ENCODE measurements around the gene FRS2. TPM values are rescaled to one million over a fixed set of nuclear protein-coding genes. Genes with fewer than 3 reads are reported as not detected.

FRS2 gene
- total and polyA plus RNA-seq, 2 of the 4 experiments (the other 2 are of a cell fraction): 12.4 to 58.3 TPM

- no peaks in the 10 kb centered on the region; the same call in 1 of the 2 replicates for H3K9me3 ChIP-seq (ENCODE audit: control insufficient read depth, insufficient read depth, low read length)
- no peak overlapping the region for H4K5ac ChIP-seq (ENCODE audit: low read depth, low read length)
- H2BK5ac ChIP-seq (ENCODE audit: low read depth, low read length, poor library complexity, severe bottlenecking): no peak overlapping the region
- POLR2A ChIA-PET (ENCODE audit: unreplicated experiment): no interaction called here
- H2AFZ ChIP-seq (replicated peaks; ENCODE audit: low read length, poor library complexity): no peak overlapping the region
- H3K4me1 ChIP-seq (ENCODE audit: control insufficient read depth, insufficient read depth, low read length): peaks cover 14% of the 10 kb centered on the region
- no peak overlapping the region for H3K4ac ChIP-seq (ENCODE audit: low read depth, low read length)
- no peak overlapping the region for H3K56ac ChIP-seq (ENCODE audit: extremely low read depth, insufficient read depth, low read length)
- no peak for DNase-seq
- H3K4me3 ChIP-seq (ENCODE audit: insufficient read depth, low read depth, low read length): no peak overlapping the region
- no peak overlapping the region for H3K18ac ChIP-seq (ENCODE audit: low read depth, low read length)
- H4K91ac ChIP-seq (ENCODE audit: insufficient read depth, low read depth, low read length): no peak overlapping the region
- no peak overlapping the region for H3K9ac ChIP-seq (ENCODE audit: low read depth, low read length)
- dilution Hi-C loops (cut with HindIII; ENCODE audit: low sequenced_read_pairs, unreplicated experiment) (no loop called here), intact Hi-C loops (cut with micrococcal nuclease) (no loop called here), in situ Hi-C loops (cut with MboI; ENCODE audit: low sequenced_read_pairs) (no loop called here)
- H2BK120ac ChIP-seq (ENCODE audit: low read depth, low read length): no peak overlapping the region
- ATAC-seq (ENCODE audit: low read depth): no peak
- H3K36me3 ChIP-seq (ENCODE audit: control insufficient read depth, insufficient read depth, low read length): peaks cover 2% of the 10 kb centered on the region; the same call in 1 of the 2 replicates
- no peak overlapping the region for H4K8ac ChIP-seq (ENCODE audit: low read depth in 2 of 2, low read length in 2 of 2)
- H2BK15ac ChIP-seq (ENCODE audit: low read depth, low read length): no peak overlapping the region
- no peak overlapping the region for H2AK9ac ChIP-seq (replicated peaks; ENCODE audit: low read depth, low read length, poor library complexity)
- no peak overlapping the region for H3K4me2 ChIP-seq (ENCODE audit: low read depth, low read length)
- H3K9me1 ChIP-seq (ENCODE audit: insufficient read depth, low read length): peaks cover 15% of the 10 kb centered on the region
- no peak overlapping the region for H3K27ac ChIP-seq (ENCODE audit: insufficient read depth, low read length)
- no peak overlapping the region for H3K14ac ChIP-seq (replicated peaks; ENCODE audit: low read depth, low read length)
- H4K20me1 ChIP-seq (ENCODE audit: insufficient read depth, low read length): peaks cover 40% of the 10 kb centered on the region
- TF ChIP-seq ELK1 (IDR thresholded peaks at IDR 0.05; ENCODE audit: borderline replicate concordance, low read depth, low read length): no peak
- TF ChIP-seq, protein P1, sequence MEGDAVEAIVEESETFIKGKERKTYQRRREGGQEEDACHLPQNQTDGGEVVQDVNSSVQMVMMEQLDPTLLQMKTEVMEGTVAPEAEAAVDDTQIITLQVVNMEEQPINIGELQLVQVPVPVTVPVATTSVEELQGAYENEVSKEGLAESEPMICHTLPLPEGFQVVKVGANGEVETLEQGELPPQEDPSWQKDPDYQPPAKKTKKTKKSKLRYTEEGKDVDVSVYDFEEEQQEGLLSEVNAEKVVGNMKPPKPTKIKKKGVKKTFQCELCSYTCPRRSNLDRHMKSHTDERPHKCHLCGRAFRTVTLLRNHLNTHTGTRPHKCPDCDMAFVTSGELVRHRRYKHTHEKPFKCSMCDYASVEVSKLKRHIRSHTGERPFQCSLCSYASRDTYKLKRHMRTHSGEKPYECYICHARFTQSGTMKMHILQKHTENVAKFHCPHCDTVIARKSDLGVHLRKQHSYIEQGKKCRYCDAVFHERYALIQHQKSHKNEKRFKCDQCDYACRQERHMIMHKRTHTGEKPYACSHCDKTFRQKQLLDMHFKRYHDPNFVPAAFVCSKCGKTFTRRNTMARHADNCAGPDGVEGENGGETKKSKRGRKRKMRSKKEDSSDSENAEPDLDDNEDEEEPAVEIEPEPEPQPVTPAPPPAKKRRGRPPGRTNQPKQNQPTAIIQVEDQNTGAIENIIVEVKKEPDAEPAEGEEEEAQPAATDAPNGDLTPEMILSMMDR (conservative IDR thresholded peaks at IDR 0.05; ENCODE audit: low read depth, low read length): no peak
- no peak for TF ChIP-seq RFX5 (IDR thresholded peaks at IDR 0.05; ENCODE audit: low read depth, low read length)
- no peak for TF ChIP-seq MAZ (IDR thresholded peaks at IDR 0.05; ENCODE audit: borderline replicate concordance, low read depth, low read length)
- no peak for TF ChIP-seq SMC3 (IDR thresholded peaks at IDR 0.05; ENCODE audit: low read depth, low read length)
- TF ChIP-seq BHLHE40 (IDR thresholded peaks at IDR 0.05; ENCODE audit: low read depth, low read length): no peak
- no peak for TF ChIP-seq CEBPB (IDR thresholded peaks at IDR 0.05; ENCODE audit: low read depth, low read length)
- TF ChIP-seq MXI1 (IDR thresholded peaks at IDR 0.05; ENCODE audit: borderline replicate concordance, low read depth, low read length): no peak
- no peak overlapping the region for H2AK5ac ChIP-seq (ENCODE audit: low read depth, low read length)
- no peaks in the 10 kb centered on the region for H3K27me3 ChIP-seq (ENCODE audit: control insufficient read depth, insufficient read depth, low read length)
- H3K79me1 ChIP-seq (ENCODE audit: low read depth in 1 of 2, low read length in 2 of 2): peaks cover 16 to 71% of the 10 kb centered on the region in 2 experiments
- no CpG with 5 or more reads among the region's 7 CpGs for WGBS, 2 experiments (ENCODE audit: extremely low coverage in 2 of 2, insufficient read length in 1 of 2)
- no peak overlapping the region for H2BK20ac ChIP-seq (ENCODE audit: low read depth, low read length)
- no TSS peak for BruUV-seq (replicated peaks)
- H3K23ac ChIP-seq (ENCODE audit: low read depth, low read length): no peak overlapping the region
- CTCF ChIA-PET: no interaction called here
Observed at GRCh38 chr12:69519871-69520270, 49.7 kb downstream of the FRS2 start.
